Epithelial cell of proximal tubule (primary cell): ENCODE data around the gene IFT122. TPM values are rescaled to one million over a fixed set of nuclear protein-coding genes. Genes with fewer than 3 reads are reported as not detected.

Experiments
- DNase-seq: peaks from one replicate; pipeline ENCODE4 v3.0.0-alpha.2; 2011; ENCODE audit warnings: low read depth
- H3K4me3 ChIP-seq: 2 replicates; pipeline ENCODE4 v1.5.1; 2011; ENCODE audit warnings: low read depth, mild to moderate bottlenecking, low read length
- total RNA-seq: library from RNA; depleted of rRNA; stranded (reverse); fragments of >200 nt; gene quantifications from 2 replicates; pipeline ENCODE4 v1.2.3, GENCODE V29; 2015
- TF ChIP-seq, protein P1 (sequence below): conservative IDR thresholded peaks from 2 replicates; pipeline ENCODE4 v1.5.1; 2012; ENCODE audit warnings: low read depth, mild to moderate bottlenecking, low read length

IFT122 gene
- total RNA-seq, 1 donor from 2014 or later, result 15.2 TPM

DNA sequence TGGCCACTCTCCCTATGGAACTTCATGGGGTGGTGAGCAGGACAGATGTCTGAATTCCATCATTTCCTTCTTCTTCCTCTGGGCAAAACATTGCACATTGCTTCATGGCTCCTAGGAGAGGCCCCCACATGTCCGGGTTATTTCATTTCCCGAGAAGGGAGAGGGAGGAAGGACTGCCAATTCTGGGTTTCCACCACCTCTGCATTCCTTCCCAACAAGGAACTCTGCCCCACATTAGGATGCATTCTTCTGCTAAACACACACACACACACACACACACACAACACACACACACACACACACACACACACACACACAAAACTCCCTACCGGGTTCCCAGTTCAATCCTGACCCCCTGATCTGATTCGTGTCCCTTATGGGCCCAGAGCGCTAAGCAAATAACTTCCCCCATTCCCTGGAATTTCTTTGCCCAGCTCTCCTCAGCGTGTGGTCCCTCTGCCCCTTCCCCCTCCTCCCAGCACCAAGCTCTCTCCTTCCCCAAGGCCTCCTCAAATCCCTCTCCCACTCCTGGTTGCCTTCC lies 90.3 kb downstream of the IFT122 start:
- TF ChIP-seq, protein P1, sequence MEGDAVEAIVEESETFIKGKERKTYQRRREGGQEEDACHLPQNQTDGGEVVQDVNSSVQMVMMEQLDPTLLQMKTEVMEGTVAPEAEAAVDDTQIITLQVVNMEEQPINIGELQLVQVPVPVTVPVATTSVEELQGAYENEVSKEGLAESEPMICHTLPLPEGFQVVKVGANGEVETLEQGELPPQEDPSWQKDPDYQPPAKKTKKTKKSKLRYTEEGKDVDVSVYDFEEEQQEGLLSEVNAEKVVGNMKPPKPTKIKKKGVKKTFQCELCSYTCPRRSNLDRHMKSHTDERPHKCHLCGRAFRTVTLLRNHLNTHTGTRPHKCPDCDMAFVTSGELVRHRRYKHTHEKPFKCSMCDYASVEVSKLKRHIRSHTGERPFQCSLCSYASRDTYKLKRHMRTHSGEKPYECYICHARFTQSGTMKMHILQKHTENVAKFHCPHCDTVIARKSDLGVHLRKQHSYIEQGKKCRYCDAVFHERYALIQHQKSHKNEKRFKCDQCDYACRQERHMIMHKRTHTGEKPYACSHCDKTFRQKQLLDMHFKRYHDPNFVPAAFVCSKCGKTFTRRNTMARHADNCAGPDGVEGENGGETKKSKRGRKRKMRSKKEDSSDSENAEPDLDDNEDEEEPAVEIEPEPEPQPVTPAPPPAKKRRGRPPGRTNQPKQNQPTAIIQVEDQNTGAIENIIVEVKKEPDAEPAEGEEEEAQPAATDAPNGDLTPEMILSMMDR, result no peak
- no peak overlapping the region for H3K4me3 ChIP-seq
- no peak for DNase-seq

DNA sequence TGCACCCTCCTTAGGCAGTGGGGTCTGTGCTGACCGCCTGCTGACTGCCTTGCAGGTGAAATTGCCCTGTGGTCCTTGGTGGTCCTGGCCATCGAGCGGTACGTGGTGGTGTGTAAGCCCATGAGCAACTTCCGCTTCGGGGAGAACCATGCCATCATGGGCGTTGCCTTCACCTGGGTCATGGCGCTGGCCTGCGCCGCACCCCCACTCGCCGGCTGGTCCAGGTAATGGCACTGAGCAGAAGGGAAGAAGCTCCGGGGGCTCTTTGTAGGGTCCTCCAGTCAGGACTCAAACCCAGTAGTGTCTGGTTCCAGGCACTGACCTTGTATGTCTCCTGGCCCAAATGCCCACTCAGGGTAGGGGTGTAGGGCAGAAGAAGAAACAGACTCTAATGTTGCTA lies 90.8 kb downstream of the IFT122 start:
- no peak overlapping the region for H3K4me3 ChIP-seq
- TF ChIP-seq, protein P1, result no peak
- DNase-seq, result no peak

DNA sequence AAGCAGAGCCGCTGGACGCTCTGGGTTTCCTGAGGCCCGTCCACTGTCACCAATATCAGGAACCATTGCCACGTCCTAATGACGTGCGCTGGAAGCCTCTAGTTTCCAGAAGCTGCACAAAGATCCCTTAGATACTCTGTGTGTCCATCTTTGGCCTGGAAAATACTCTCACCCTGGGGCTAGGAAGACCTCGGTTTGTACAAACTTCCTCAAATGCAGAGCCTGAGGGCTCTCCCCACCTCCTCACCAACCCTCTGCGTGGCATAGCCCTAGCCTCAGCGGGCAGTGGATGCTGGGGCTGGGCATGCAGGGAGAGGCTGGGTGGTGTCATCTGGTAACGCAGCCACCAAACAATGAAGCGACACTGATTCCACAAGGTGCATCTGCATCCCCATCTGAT lies 91.7 kb downstream of the IFT122 start:
- H3K4me3 ChIP-seq, result no peak overlapping the region
- TF ChIP-seq, protein P1, result no peak
- DNase-seq, result no peak

DNA sequence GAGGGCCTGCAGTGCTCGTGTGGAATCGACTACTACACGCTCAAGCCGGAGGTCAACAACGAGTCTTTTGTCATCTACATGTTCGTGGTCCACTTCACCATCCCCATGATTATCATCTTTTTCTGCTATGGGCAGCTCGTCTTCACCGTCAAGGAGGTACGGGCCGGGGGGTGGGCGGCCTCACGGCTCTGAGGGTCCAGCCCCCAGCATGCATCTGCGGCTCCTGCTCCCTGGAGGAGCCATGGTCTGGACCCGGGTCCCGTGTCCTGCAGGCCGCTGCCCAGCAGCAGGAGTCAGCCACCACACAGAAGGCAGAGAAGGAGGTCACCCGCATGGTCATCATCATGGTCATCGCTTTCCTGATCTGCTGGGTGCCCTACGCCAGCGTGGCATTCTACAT lies 92.2 kb downstream of the IFT122 start:
- H3K4me3 ChIP-seq, result no peak overlapping the region
- no peak for DNase-seq
- TF ChIP-seq, protein P1, result no peak

DNA sequence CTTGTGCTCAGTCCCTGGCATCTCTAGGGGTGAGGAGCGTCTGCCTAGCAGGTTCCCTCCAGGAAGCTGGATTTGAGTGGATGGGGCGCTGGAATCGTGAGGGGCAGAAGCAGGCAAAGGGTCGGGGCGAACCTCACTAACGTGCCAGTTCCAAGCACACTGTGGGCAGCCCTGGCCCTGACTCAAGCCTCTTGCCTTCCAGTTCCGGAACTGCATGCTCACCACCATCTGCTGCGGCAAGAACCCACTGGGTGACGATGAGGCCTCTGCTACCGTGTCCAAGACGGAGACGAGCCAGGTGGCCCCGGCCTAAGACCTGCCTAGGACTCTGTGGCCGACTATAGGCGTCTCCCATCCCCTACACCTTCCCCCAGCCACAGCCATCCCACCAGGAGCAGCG lies 93.4 kb downstream of the IFT122 start:
- no peak overlapping the region for H3K4me3 ChIP-seq
- no peak for DNase-seq
- TF ChIP-seq, protein P1, result no peak

DNA sequence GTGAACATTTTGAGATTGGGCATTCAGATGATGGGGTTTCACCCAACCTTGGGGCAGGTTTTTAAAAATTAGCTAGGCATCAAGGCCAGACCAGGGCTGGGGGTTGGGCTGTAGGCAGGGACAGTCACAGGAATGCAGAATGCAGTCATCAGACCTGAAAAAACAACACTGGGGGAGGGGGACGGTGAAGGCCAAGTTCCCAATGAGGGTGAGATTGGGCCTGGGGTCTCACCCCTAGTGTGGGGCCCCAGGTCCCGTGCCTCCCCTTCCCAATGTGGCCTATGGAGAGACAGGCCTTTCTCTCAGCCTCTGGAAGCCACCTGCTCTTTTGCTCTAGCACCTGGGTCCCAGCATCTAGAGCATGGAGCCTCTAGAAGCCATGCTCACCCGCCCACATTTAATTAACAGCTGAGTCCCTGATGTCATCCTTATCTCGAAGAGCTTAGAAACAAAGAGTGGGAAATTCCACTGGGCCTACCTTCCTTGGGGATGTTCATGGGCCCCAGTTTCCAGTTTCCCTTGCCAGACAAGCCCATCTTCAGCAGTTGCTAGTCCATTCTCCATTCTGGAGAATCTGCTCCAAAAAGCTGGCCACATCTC lies 94.5 kb downstream of the IFT122 start:
- DNase-seq, result no peak
- no peak overlapping the region for H3K4me3 ChIP-seq
- TF ChIP-seq, protein P1, result no peak

DNA sequence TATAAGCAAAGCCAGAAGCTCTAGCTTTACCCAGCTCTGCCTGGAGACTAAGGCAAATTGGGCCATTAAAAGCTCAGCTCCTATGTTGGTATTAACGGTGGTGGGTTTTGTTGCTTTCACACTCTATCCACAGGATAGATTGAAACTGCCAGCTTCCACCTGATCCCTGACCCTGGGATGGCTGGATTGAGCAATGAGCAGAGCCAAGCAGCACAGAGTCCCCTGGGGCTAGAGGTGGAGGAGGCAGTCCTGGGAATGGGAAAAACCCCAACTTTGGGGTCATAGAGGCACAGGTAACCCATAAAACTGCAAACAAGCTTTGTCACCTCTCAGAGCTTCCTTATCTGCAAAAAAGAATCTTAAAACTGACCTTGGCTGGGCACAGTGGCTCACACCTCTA lies 95.1 kb downstream of the IFT122 start:
- TF ChIP-seq, protein P1, result no peak

More for the DNA sequence above, 95.1 kb downstream of the IFT122 start:
- DNase-seq, result no peak
- no peak overlapping the region for H3K4me3 ChIP-seq
